Stimulated activated CD4-positive, alpha-beta T cell treated with anti-CD3 and anti-CD28 coated beads, TNF-alpha, amount 100 ng/mL, for 1 hour (primary cell): Measurements from ENCODE around the gene SLAMF6.
A peak's percentile ranks its signal among the peaks of the same experiment; 100 is the strongest.
"Not testable (repeated sequence)": the region's sequence is repeated elsewhere in the genome, so short reads cannot be mapped to it uniquely, and the experiment has no call there.

ENCODE experiments used
- DNase-seq, 3 donors: peaks; one replicate each; pipeline ENCODE4 v3.0.0-alpha.2; 2020; ENCODE audit warnings: low read depth in 3 of 3, low spot score in 1 of 3

SLAMF6 gene

DNA sequence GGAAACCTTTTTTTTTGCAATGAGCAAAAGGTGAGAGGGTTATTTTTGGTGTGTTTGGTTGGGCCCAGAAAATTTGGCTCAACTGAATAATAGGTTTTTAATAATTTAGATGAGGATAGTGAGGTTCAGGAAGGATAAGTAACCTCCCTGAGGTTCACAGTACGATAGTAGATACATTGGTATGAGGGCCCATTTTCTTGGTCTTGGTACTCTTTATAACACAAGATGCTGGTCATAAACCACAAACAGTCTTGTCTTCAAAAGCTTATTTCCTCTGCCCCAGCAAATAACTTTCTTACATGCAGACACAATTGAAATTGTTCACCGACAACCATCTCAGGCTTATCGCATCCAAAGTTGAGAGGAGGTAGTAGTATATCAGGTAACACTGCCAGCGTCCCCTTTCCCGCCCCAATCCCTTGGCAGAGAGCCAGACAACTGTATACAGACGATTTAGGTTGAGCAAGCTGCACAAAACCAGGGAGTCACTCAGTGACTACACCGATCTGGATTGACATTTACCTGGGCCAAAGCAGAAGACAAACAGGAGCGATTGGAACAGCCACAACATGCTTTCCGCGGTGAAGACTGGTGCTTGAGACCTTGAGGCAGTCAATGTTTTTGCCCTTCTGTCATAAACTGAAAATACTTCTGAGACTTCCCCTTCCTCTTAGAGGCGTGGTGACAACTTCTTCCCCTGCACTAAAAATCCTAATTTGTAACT is at the start of gene SLAMF6:
TSS of gene SLAMF6 (minus strand) at position 634 of the 724 bp plus-strand sequence. CDS start at position 571, 63 bp downstream.
- DNase-seq = peak in 1 of 3 donors; percentile 19

DNA sequence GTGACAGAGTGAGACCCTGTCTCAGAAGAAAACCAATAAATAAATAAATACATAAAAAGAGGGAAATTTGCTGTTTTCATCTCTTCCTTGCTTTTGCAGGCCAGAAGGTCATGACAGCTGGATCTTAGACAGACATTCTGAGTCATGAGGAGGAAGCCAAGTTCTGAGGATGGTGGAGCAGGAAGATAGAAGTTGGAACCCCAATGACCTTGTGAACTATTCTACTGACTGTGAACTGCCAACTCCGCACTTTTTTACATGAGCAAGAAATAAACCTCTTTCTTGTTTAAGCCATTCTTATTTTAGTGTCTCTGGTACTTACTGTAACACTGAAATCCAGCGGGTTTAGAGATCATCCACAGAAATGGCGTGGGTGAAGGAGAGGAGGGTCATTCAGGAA is 47.8 kb upstream of the SLAMF6 start:
- no peak for DNase-seq

DNA sequence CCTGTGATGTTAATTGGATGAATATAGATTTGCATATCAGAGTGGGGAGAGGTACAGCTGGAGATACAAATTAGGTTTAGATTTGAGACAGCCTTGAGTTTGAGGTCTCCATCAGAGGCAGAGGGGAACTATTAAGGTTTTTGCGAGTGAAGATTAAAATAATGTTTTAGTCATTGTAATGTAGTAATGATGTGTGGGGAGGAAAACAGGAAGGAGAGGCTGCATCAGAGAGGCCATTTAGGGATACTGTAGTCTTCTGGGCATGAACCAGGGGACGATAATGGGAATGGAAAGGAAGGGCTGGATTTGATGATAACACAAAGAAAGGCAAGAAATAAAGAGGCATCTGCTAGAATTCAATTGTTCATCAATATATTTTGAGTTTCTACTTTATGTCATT is 46.8 kb upstream of the SLAMF6 start:
- no peak for DNase-seq

DNA sequence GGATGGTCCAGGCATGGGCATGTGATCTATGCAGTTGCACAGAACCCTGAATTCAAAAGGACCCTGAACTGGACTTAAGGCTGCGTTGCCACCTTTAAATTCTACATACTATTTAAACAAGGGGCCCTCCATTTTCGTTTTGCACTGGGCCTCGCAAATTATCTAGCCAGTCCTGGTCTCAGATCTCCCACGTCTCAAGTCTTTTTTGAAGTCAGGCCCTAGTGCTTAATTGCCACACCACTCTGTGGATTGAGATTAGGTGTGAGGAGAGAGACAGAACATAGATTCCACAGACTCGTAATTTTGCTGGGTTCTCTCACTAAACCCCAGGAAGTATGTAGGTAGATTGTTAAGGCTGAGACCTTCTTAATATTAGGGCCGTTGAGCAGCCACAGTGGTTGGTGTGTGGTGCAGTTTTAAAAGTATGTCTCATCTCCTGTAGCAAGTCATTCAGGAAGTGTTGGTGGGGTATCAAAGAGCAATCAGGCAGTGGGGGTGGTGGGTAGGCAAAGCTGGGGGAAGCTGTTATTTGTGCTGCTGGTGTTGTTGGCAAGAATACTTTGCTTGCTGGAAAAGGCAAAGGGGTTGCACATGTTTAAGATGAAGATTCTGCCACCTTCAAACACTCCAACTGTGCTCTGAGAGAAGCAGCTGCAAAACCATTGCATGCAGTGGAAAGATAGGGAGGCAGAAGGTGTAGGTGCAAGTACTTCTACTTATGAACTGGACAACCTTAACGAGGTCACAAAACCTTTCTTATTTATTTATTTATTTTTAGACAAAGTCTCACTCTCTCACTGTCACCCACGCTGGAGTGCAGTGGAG is 45.0 kb upstream of the SLAMF6 start:
- DNase-seq = peak; percentile 34 to 51 (median 38)

DNA sequence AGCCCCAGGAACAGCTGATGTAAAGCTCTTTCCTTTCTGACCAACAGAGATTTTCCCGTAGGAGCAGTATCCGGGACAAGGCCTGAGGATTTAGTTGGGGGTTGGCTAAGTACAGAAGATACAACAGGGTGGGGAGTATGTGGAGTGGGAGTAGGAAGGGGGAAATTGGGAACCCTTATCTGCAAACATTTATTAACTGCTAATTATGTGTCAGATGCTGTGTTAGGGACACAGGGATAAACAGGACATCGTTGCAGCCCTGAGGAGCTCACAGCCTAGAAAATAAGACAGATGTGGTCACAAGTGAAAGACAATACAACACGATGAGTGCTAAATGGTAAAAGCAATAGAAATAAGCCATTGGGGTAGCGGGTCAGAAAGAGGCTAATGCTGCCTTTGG is 44.3 kb upstream of the SLAMF6 start:
- no peak for DNase-seq

DNA sequence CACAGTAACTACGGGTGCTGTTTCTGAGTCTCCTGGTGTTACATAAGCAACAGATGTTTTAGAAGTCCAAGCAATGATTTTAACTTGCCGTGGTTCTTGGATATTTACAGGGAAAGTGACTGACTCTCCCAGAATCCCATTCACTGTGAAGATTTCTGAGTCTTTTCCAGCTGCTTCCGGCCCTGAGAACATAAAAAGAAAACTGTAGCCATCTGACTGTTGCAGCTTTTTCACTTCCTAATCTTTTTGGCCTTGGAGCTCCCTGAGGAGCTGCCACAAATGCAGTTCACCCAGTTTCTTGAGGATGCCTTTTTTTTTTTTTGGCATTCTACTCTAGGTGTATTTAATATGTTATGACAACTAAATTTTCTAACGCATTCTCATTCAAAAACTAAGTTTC is 42.5 kb upstream of the SLAMF6 start:
- DNase-seq = no peak

DNA sequence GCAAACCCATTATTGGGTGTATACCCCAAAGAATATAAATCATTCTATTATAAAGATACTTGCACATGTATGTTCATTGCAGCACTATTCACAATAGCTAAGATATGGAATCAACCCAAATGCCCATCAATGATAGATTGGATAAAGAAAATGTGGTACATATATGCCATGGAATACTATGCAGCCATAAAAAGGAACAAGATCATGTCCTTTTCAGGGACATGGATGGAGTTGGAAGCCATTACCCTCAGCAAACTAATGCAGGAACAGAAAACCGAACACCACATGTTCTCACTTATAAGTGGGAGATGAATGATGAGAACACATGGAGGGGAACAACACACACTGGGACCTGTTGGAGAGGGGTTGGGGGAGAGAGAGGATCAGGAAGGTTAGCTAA is 40.2 kb upstream of the SLAMF6 start:
- DNase-seq = not testable (repeated sequence)

DNA sequence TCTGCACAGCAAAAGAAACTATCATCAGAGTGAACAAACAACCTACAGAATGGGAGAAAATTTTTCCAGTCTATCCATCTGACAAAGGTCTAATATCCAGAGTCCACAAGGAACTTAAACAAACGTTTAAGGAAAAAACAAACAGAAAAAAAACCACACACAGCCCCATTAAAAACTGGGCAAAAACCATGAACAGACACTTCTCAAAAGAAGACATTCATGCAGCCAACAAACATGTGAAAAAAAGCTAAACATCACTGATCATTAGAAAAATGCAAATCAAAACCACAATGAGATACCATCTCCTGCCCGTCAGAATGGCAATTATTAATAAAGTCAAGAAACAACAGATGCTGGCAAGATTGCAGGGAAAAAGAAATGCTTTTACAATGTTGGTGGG is 39.7 kb upstream of the SLAMF6 start:
- not testable (repeated sequence) for DNase-seq

DNA sequence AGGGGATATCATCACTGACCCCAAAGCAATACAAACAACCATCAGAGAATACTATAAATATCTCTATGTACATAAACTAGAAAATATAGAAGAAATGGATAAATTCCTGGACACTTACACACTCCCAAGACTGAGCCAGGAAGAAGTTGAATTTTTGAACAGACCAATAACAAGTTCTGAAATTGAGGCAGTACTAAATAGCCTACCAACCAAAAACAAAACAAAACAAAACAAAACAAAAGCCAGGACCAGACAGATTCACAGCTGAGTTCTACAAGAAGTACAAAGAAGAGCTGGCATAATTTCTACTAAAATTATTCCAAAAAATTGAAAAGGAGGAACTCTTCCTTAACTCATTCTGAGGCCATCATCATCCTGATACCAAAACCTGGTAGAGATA is 37.8 kb upstream of the SLAMF6 start:
- DNase-seq = no peak

DNA sequence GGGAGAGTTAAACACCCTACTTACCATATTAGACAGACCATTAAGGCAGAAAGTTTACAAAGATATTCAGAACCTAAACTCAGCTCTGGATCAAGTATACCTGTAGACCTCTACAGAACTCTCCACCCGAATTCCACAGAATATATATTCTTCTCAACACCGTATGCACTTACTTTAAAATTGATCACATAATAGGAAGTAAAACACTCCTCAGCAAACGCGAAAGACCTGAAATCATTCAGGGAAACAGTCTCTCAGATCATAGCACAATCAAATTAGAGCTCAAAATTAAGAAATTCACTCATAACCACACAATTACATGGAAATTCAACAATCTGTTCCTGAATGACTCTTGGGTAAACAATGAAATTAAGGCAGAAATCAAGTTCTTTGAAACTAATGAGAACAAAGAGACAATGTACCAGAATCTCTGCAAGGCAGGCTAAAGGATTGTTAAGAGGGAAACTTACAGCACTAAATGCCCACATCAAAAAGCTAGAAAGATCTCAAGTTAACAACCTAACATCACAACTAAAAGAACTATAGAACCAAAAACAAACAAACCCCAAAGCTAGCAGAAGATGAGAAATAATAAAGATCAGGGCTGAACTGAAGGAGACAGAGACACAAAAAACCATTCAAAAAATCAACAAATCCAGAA is 37.1 kb upstream of the SLAMF6 start:
- DNase-seq = no peak

DNA sequence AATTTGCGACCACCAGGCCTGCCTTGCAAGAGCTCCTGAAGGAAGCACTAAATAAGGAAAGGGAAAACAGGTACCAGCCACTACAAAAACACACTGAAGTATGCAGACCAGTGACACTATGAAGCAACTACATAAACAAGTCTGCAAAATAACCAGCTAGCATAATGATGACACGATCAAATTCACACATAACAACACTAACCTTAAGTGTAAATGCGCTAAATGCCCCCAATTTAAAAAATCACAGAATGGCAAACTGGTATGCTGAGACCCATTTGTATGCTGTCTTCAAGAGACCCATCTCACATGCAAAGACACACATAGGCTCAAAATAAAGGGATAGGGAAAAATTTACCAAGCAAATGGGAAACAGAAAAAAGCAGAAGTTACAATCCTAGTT is 36.4 kb upstream of the SLAMF6 start:
- DNase-seq = not testable (repeated sequence)

DNA sequence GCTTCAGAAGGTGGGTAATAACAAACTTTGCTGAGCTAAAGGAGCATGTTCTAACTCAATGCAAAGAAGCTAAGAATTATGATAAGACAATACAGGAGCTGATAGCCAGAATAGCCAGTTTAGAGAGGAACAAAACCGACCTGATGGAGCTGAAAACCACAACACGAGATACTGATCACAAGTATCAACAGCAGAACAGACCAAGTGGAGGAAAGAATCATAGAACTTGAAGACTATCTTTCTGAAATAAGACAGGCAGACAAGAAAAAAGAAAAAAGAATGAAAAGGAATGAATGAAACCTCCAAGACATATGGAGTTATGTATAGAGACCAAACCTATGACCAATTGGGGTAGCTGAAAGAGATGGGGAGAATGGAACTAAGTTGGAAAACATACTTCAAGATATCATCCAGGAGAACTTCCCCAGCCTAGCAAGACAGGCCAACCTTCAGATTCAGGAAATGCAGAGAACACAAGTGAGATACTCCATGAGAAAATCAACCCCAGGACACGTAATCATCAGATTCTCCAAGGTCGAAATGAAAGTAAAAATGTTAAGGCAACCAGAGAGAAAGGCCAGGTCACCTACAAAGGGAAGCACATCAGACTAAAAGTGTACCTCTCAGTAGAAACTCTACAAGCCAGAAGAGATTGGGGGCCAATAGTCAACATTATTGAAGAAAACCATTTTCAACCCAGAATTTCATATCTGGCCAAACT is 35.8 kb upstream of the SLAMF6 start:
- DNase-seq = no peak

DNA sequence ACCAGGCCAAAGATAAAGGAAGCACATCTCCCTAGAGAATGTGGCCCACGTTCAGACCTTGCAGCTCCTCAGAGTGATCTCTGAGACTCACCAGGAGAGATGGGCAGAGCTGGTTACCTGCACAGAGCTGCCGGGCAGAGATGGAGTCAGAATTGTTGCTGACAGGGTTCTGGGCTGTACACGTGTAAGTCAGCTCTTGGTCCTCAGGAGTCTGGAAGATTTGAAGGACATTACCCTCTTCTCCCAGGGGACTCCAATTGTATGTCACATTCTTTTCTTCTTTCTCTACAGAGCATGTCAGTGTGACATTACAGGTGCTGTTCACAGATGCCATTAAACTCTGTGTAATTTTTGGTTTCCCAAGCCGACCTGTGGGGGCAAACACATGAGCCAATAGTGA is 30.7 kb upstream of the SLAMF6 start:
- DNase-seq = no peak

DNA sequence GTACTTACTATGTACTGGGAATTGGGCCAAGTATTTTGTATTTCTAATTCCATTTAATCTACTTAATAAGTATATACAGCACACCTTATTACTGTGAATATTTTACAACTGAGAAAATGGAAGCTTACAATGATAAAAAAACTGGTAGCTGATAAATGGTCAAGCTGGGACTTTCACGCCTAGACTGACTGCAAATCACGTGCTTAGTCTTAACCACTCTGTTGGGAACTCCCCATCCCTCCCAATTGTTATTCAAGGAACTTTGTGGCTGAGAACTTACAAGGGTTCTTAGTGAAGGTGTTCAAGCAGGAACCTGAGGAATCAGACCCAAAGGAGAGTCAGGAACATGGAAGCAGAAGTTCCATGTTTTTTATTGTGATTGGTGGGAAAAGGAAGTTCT is 29.4 kb upstream of the SLAMF6 start:
- no peak for DNase-seq

DNA sequence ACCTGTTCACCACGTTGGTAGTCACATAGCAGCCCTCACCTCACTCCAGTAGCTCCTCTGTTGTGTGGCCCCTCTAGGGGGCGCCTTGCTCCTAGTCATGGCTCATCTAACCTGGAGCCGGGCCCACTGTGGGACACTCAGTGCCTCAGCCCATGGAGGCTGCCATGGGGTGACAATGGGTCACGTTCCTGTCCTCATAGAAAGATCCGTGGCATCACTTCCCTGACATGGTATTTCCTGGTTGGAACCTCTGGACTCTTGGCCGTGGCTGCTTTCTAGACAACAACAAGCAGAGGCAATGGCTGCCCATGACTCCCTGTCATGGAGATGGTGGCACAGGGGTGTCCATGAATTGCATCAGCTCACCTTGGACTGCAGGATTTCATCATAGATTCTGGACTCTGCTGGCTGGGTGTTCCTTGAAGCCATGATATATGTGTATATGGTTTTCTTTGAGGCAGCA is 27.5 kb upstream of the SLAMF6 start:
- DNase-seq = peak in 2 of 3 donors; percentile 31 to 48

DNA sequence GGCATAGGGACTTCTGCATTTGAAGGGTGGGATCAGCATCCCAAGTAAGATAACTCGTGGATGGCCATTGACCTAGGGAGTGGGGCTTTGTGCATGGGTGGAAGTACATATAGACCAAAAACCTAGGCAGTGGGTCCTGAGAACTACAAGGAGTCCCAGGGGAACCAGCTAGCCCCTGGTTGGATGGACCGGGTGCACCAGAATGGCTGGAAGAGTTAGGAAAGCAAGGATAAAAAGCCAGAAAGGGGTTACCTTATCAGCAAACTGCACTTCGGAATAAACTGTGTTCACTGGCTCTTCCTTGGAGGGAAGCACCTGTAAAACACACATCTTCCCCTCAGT is 26.6 kb upstream of the SLAMF6 start:
- no peak for DNase-seq

DNA sequence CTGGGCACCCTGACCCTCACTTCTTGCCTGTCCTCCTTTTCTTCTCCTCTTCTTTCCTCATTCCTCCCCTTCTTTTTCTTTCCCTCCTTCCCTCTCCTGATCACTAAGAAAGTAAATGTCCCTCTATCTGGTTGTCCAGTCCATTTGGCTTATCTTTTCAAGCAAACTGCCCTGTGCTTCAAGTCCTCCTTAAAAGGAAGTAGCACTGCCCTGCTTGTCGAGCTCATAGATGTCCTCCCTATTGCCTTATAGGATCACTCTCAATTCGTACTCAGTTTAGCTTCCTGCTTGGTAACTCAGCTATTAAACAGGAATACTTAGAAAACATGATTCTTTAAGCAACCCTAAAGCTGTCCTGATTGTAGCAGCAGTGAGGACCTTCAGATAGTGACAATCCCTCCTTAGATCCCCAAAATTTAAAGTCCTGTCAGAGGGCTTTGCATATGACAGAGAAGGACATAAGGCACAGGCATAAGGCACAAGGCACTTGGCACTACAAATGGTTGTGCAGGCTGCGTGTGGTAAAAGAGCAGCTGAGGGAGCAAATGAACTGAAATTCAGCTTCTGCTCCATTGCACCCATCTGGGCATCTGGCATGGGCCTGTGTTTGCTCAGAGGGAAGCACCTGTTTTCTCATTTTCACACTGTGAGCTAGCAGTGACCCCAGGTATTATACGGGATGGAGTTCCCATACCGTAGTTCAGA is 26.1 kb upstream of the SLAMF6 start:
- DNase-seq = no peak

DNA sequence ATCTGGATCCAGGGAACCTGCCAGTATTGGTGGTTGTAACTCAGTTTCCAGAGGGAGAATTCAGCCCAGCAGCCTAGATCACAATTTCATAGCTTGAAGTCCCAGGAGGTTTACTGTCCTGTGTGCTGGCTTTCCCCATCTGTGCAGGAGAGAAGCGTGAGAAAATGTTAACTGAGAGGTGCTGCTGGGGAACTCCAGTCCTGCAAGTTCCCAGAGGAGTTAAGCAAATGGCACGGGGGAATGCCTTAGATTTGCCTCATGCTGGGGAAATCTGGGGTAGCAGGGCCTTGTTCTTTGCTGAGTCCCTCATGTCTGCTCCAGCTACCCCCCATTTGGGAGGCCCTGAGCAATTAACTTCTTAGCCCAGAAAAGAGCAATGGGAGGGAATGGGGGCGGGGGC is 25.1 kb upstream of the SLAMF6 start:
- DNase-seq = no peak

DNA sequence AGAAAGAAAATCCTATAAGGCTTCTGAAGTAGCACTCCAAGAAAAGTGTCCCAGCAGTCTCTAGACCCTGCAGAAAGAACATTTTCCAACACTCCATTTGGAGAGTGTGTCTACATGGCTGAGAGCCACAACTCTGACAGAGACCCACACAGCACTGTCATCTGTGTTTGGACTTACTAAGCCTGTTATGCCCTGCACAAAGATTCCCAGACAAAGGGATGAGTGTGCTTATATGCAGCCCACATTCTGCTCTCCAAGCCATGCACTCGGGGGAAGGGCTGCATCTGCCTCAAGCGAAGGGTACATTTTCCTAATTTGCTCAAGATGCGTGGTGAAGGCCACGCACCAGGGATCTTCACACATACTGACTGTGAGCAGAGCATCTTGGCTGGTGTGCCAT is 24.4 kb upstream of the SLAMF6 start:
- DNase-seq = no peak

DNA sequence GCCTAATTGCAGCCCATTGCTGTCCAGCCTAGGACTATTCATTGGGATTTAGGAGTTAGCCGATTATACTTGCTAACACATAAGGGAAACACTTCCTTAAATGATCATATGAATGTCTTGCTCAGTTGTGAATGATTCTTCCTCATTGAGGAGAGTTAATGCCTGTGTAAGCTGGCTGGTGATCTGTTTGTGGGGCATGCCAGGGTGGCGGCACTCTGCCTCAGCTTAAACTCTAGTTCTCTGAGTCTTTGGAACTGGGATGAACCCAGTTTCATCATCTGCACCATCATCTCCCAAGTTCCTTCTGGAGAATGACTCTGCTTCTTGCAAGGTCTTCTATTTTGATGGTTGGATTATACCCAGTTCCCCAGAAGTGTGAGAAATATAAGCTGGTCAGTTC is 23.9 kb upstream of the SLAMF6 start:
- no peak for DNase-seq

DNA sequence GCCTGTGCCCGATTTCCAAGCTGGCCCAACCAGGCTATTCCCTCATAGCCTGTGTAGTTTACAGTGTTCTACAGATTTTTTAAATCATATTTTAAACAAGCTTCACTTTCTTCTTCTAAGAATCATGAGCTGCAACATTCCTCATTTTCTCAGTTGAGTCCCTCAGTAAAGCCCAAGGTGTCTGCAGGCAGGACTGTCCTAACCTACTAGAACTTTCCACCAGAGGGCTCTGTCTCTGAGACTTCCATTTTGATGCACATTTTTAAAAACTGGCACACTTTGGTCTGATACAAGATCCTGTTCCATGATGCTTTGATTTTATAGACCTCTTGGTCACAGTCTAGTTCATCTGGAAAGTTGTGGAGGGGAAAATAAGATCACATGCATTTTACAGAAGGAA is 21.6 kb upstream of the SLAMF6 start:
- no peak for DNase-seq
